ENCODE results near the gene FAM228A.

- TF ChIP-seq CTCF (IDR thresholded peaks at IDR 0.05) (no peak), CHD2 (IDR thresholded peaks at IDR 0.05; ENCODE audit: low read length, partially characterized antibody) (no peak), NFIC (IDR thresholded peaks at IDR 0.05; ENCODE audit: borderline replicate concordance) (no peak), TCF12 (IDR thresholded peaks at IDR 0.05) (no peak), JUND (IDR thresholded peaks at IDR 0.05) (no peak), FOXJ3 (CRISPR knock-in tag; IDR thresholded peaks at IDR 0.05) (no peak), FOXM1 (IDR thresholded peaks at IDR 0.05; ENCODE audit: low read depth) (no peak), IRF3 (IDR thresholded peaks at IDR 0.05; ENCODE audit: low read depth, low read length) (no peak)
These were observed 34.7 kb downstream of the FAM228A start for GRCh38 chr2:24209389-24210105.

Measured in SK-N-SH (cell line).